HG03097 (cell line): ENCODE measurements around the gene RNF135.
"Not testable (repeated sequence)": the region's sequence is repeated elsewhere in the genome, so short reads cannot be mapped to it uniquely, and the experiment has no call there.

Experiments used
- ATAC-seq: cut with Tn5 transposase; IDR thresholded peaks from one replicate; pipeline ENCODE4 v1.9.1; 2021; ENCODE audit not compliant: unreplicated experiment, low FRiP score

Gene RNF135

GRCh38 chr17:30952638-30953393 lies 18.0 kb upstream of the RNF135 start:
- no peak for ATAC-seq

DNA sequence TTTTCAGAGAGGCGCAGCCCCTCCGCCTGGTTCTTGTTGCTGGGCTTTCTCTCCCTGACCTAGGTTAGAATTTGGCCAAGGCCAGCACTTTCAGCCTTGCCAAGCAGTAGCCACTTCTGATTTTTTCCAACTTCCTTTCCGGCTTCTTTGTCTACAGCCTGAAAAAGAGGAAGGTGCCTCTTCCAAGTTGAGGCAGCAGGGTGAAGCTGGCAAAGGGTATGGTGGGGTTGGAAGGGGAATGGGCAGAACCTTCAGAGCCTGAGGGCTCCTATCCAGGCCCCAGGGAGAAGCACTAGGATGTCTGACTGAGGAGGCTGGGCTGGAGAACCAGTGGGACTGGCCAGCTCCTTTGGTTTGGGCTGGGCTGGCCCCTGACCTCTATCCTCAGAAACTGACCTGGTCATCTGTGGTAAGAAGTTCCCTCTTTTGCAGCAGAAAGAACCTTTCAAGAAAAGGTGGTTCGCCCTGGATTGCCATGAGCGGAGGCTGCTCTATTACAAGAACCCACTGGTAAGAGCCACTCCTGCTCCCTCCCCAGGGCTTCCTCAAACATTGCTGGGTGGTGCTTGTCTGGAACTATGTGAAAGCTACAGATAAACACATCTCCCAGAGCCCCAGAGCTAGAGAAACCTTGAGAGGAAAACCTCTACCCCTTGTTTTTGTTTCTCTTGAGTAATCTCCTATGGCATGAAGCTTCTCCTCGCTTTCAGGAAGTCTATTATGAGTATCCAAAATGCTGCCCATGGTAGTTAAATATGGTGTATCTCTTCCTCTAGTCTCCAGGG lies 16.6 kb upstream of the RNF135 start:
- ATAC-seq = no peak

DNA sequence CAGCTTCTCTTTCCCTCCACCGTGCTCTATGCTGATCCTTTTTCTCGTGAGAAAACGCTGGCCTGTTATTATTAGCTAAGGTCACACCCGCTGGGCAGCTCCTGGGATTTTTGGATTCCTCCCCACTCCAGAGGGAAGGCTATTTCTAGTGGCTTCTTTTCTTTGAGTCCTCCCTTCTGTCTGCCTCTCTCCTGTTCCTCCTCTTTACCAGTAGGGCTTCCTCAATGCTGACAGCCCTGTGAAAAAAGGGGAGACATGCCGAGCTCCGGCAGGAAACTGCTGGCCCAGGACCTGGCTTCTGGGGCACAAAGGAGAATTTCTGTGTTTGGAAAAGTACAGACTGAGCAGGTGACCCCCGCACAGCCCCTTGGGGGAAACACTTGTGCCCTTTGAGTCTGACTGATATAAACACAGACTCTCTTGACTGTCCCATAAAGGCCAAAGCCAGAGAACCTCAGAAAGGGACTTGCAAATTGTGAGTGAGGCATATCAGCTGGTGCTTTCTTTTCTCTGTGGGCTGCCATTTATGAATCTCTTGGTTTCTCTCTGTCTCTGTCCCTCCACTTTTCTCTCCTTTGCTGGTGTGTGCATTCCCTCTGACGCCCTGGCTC lies 14.0 kb upstream of the RNF135 start:
- ATAC-seq = no peak

DNA sequence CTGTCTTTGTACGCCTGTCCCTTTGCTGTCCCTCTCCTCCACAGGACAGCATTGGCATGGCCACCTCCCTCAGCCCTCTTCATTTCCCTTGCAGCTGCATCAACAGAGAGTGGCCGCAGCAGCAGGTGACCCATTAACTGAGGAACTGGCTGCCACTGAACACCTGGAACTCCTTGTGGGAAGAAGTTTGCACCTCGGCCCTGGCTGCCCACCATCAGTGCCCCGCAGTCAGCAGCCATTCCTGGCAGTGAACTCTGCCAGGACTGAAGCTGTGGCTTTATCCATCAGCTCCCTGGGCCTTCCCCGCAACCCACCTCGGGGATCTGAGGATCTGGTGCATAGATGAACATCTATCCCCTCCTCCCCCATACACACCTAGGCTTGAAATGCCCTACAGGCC lies 13.1 kb upstream of the RNF135 start:
- no peak for ATAC-seq

DNA sequence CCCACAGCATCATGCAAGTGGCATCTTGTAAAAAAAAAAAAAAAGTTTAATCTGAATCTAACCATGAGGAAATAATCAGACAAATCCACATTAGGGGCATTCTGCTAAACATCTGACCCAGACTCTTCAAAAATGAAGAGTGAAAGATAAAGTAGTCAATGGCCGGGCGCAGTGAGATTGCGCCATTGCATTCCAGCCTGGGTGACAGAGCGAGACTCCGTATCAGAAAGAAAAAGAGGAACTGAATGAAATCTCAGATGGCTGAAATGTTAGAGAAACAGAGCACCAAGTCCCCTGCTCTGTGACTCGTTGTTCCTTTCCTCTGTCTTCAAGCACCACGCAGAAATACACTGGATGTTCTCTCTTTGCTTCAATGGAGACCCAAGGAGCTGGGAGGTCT lies 12.7 kb upstream of the RNF135 start:
- no peak for ATAC-seq

DNA sequence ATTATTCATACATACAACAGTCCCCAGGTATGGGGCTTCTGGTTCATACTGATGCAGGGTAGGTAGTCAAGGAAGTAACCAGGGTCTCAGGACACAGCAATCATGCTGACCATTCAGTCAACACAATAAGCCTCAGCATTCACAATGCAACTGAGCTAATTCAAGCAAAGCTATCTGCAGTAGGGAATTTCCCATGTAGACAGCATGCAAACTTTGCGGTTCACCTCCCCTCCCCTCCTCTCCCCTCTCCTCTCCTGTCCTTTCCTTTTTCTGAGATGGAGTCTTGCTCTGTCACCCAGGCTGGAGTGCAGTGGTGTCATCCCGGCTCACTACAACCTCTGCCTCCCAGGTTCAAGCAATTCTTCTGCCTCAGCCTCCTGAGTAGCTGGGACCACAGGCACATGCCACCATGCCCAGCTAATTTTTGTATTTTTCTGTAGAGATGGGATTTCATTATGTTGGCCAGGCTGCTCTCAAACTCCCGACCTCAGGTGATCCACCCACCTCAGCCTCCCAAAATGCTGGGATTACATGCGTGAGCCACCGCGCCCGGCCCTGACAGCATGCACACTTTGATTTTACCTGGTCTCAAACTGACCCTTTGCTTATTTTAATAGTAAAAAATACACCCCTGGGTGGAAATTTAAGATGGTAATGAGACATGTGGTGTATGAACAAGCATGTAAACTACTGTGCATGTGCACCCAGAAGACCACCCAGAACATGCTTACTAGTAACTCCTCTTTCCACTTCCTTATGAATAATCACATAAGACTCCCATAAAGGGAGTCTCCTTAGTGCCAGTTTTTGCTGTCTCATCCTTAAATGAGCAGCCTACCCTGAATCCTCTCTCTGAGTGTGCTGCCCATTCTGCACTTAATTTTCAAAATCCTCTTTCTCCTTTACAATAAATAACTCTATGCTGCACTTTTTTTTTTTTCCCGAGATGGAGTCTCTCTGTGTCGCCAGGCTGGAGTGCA lies 9.3 kb upstream of the RNF135 start:
- ATAC-seq = no peak

DNA sequence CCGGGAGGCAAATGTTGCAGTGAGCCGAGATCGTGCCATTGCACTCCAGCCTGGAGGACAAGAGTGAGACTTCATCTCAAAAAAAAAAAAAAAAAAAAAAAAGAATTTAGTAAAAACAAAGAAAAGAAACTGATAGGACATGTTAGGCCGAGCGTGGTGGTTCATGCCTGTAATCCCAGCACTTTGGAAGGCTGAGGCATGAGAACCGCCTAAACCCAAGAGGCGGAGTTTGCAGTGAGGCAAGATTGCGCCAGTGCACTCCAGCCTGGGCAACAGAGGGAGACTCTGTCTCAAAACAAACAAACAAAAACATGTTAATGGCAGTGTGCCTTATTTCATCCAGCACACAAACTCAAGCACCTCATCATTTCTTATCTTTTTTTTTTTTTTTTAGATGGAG lies 6.5 kb upstream of the RNF135 start:
- ATAC-seq = not testable (repeated sequence)

GRCh38 chr17:30964876-30965275 lies 6.0 kb upstream of the RNF135 start:
- no peak for ATAC-seq

- ATAC-seq = no peak
Observed at GRCh38 chr17:30965686-30966085, 5.2 kb upstream of the RNF135 start.

DNA sequence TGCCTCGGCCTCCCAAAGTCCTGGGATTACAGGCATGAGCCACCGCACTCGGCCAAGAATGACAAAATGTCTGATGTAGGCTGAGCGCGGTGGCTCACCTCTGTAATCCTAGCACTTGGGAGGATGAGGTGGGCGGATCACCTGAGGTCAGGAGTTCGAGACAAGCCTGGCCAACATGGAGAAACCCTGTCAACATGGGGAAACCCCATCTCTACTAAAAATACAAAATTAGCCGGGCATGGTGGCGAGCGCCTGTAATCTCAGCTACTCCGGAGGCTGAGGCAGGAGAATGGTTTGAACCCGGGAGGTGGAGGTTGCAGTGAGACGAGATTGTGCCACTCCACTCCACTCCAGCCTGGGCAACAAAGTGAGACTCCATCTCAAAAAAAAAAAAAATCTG lies 2.9 kb upstream of the RNF135 start:
- ATAC-seq = not testable (repeated sequence)

- ATAC-seq = no peak
Observed at GRCh38 chr17:30969989-30970830, 629 bp upstream of the RNF135 start.

DNA sequence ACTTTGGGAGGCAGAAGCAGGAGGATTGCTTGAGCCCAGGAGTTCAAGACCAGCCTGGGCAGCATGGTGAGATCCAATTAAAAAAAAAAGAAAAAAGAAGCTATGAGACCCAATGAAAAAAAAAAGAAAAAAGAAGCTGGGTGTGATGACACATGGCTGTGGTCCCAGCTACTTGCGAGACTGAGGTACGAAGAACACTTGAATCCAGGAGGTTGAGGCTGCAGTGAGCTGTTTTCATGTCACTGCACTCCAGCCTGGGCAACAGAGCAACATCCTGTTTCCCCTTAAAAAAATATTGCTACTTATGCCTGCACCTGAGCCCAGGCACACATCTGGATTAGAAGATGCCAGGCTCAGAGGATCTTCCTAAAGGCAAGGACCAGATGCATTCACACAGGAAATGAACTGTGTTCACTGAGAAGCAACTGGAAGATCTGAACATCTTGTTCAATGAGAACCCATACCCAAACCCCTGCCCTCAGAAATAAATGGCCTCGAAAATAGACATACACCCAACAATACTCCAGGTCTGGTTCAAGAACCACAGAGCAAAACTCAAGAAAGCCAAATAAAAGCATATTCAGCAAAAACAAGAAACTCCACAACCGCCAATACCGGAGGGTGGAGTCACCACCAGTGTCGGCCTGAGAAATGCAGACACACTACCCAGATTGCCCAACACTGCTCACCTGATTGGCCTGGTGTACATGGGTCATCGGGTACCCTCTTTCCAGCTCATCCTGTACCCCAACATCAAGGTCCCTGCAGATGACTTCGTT lies 4.4 kb downstream of the RNF135 start:
- ATAC-seq = no peak

- ATAC-seq = not testable (repeated sequence)
Observed at GRCh38 chr17:30979919-30980318, 9.1 kb downstream of the RNF135 start.

- no peak for ATAC-seq
Observed at GRCh38 chr17:30981531-30982519, 11.0 kb downstream of the RNF135 start.

DNA sequence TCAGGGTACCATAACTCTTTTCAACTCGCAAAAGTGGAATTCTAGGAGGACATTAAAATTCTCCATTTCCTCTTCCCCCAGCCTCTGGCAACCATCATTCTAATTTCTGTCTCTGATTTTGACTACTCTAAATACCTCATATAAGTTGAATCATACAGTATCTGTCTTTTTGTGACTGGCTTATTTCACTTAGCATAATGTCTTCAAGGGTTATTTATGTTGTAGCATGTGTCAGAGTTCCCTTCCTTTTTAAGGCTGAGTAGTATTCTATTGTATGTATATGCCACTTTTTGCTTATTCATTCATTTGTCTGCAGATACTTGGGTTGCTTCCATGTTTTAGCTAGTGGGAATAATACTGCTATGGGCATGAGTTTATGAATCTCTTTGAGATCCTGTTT lies 12.0 kb downstream of the RNF135 start:
- no peak for ATAC-seq

- no peak for ATAC-seq
Observed at GRCh38 chr17:30990458-30990857, 19.6 kb downstream of the RNF135 start.

- no peak for ATAC-seq
Observed at GRCh38 chr17:30992551-30992950, 21.7 kb downstream of the RNF135 start.

GRCh38 chr17:30995347-30995746 lies 24.5 kb downstream of the RNF135 start:
- ATAC-seq = no peak
